HepG2 (cell line): ENCODE measurements around the gene GATA3. TPM values are rescaled to one million over a fixed set of nuclear protein-coding genes. Genes with fewer than 3 reads are reported as not detected.

Experiments used
- ATAC-seq: fragments of 200-7000 bp; cut with Tn5 transposase; 3 replicates; pipeline ENCODE4 v1.9.1; 2020; ENCODE audit warnings: mild to moderate bottlenecking, moderate library complexity
- BruUV-seq: library from RNA; stranded (reverse); fragments of 400-500 nt; replicated peaks from 2 replicates; lab custom pipeline; 2021; lab: Mats Ljungman, UMichigan
- CTCF ChIA-PET: fragments of 300-600 bp; formaldehyde crosslinking; extraction: SDS; loops from one replicate; lab custom pipeline; 2021; ENCODE audit warnings: low total read pairs, inconsistent platforms, low intra/inter-chr PET ratio; lab: Yijun Ruan, JAX
- POLR2A ChIA-PET: fragments of 350-600 bp; sonication (Branson Sonifier 250); formaldehyde crosslinking; loops from one replicate; lab custom pipeline; 2020; ENCODE audit warnings: antibody characterized with exemption, inconsistent platforms; lab: Yijun Ruan, JAX
- DNase-seq: peaks from one replicate; pipeline ENCODE4 v3.0.0-alpha.2; 2015; ENCODE audit warnings: low spot score
- FAIRE-seq: peaks from 3 replicates; lab custom pipeline; 2011; peaks lifted over from hg19 to GRCh38; lab: Jason Lieb, UNC
- H2AFZ ChIP-seq: one replicate; pipeline ENCODE4 v1.6.1; 2011; ENCODE audit warnings: low read length, inconsistent platforms
- H3K27ac ChIP-seq: fragments of 300-600 bp; 3 replicates; pipeline ENCODE4 v1.8.0; 2011; ENCODE audit warnings: mixed run types, mild to moderate bottlenecking, mixed read lengths, low read length, inconsistent platforms; ENCODE audit not compliant: insufficient read depth; ENCODE audit errors: extremely low read length
- H3K27me3 ChIP-seq, 2 experiments: fragments of 200-600 bp in 1 of 2; 2 replicates in 1 of 2; 3 replicates in 1 of 2; pipeline versions ENCODE4 v1.6.0 to v1.8.0; 2011; ENCODE audit warnings: low read length in 2 of 2, mild to moderate bottlenecking in 2 of 2, moderate library complexity in 2 of 2, inconsistent platforms in 1 of 2; ENCODE audit not compliant: insufficient read depth in 2 of 2, control insufficient read depth in 1 of 2
- H3K36me3 ChIP-seq, 2 experiments: fragments of 200-600 bp in 1 of 2; replicated peaks in 1 of 2; 2 replicates in 1 of 2; 3 replicates in 1 of 2; pipeline versions ENCODE4 v1.5.1 to v1.8.0; 2011; ENCODE audit warnings: low read length in 2 of 2, inconsistent platforms in 1 of 2; ENCODE audit not compliant: insufficient read depth in 2 of 2, control insufficient read depth in 1 of 2
- H3K4me1 ChIP-seq: 2 replicates; pipeline ENCODE4 v1.5.1; 2012; ENCODE audit warnings: low read length, inconsistent platforms; ENCODE audit not compliant: insufficient read depth
- H3K4me2 ChIP-seq: 2 replicates; pipeline ENCODE4 v1.6.0; 2011; ENCODE audit warnings: low read depth, low read length, inconsistent platforms
- H3K4me3 ChIP-seq, 3 experiments: fragments of 200-600 bp in 1 of 3; sonication (generic), shearing (Covaris generic) in 1 of 3; replicated peaks in 1 of 3; 2 replicates each; pipeline ENCODE4 v1.5.1; 2011 to 2016; ENCODE audit warnings: low read length in 3 of 3, inconsistent platforms in 2 of 3, low read depth in 2 of 3, mild to moderate bottlenecking in 2 of 3, control low read depth in 1 of 3, mixed read lengths in 1 of 3; ENCODE audit not compliant: insufficient read depth in 1 of 3
- H3K79me2 ChIP-seq: one replicate; pipeline ENCODE4 v1.6.1; 2011; ENCODE audit warnings: low read length, inconsistent platforms; ENCODE audit not compliant: insufficient read depth
- H3K9ac ChIP-seq: 2 replicates; pipeline ENCODE4 v1.6.0; 2011; ENCODE audit warnings: mild to moderate bottlenecking, low read depth, low read length, inconsistent platforms; ENCODE audit not compliant: insufficient read depth
- H3K9me3 ChIP-seq: 2 replicates; pipeline ENCODE4 v1.5.1; 2012; ENCODE audit warnings: mild to moderate bottlenecking, low read length
- H4K20me1 ChIP-seq: 2 replicates; pipeline ENCODE4 v1.6.0; 2011; ENCODE audit warnings: inconsistent platforms, mild to moderate bottlenecking, low read length, moderate library complexity; ENCODE audit not compliant: insufficient read depth
- ARID3A ChIP-seq: IDR thresholded peaks from 2 replicates; pipeline ENCODE4 v1.6.1; 2012; ENCODE audit warnings: low read depth, low read length, improper control_type of control experiment
- E2F1 ChIP-seq: sonication (generic); formaldehyde crosslinking; IDR thresholded peaks from 2 replicates; pipeline ENCODE4 v1.5.0; 2020; ENCODE audit warnings: missing genetic modification reagents
- HINFP ChIP-seq: sonication (generic); formaldehyde crosslinking; IDR thresholded peaks from 2 replicates; pipeline ENCODE4 v1.4.0; 2020; ENCODE audit warnings: low read depth, mild to moderate bottlenecking, missing genetic modification reagents
- HMG20A ChIP-seq: IDR thresholded peaks from 2 replicates; pipeline ENCODE4 v1.6.1; 2016; ENCODE audit warnings: borderline replicate concordance
- KLF16 ChIP-seq, 2 experiments: sonication (generic) in 1 of 2; formaldehyde crosslinking in 1 of 2; IDR thresholded peaks; 2 replicates each; pipeline versions ENCODE4 v1.6.1 to v1.8.0; 2016 to 2023; ENCODE audit warnings: missing genetic modification reagents in 2 of 2, missing compliant biosample characterization in 1 of 2
- NFIB ChIP-seq: sonication (generic); formaldehyde crosslinking; IDR thresholded peaks from 2 replicates; pipeline ENCODE4 v1.9.0; 2021; ENCODE audit warnings: missing genetic modification reagents, mild to moderate bottlenecking, borderline replicate concordance
- SRF ChIP-seq: IDR thresholded peaks from 2 replicates; pipeline ENCODE4 v1.6.1; 2011; ENCODE audit warnings: mild to moderate bottlenecking, low read depth, low read length, moderate library complexity
- ZFP91 ChIP-seq: sonication (generic); formaldehyde crosslinking; IDR thresholded peaks from 2 replicates; pipeline ENCODE4 v1.9.0; 2022; ENCODE audit warnings: missing genetic modification reagents, mild to moderate bottlenecking, borderline replicate concordance
- ZNF224 ChIP-seq: sonication (generic); formaldehyde crosslinking; IDR thresholded peaks from 2 replicates; pipeline ENCODE4 v1.5.0; 2020; ENCODE audit warnings: mild to moderate bottlenecking, missing genetic modification reagents
- ZNF264 ChIP-seq: sonication (generic); formaldehyde crosslinking; IDR thresholded peaks from 2 replicates; pipeline ENCODE4 v1.4.0; 2020; ENCODE audit warnings: missing genetic modification reagents
- ZNF724P ChIP-seq: sonication (generic); formaldehyde crosslinking; IDR thresholded peaks from 2 replicates; pipeline ENCODE4 v1.8.0; 2022; ENCODE audit warnings: missing genetic modification reagents, borderline replicate concordance
- WGBS: methylation state at CpG from one replicate; pipeline ENCODE4 v1.1.6; 2017; ENCODE audit warnings: low lambda C conversion rate; 5-methylcytosine and 5-hydroxymethylcytosine counted together
- in situ Hi-C: cut with HindIII; loops from 2 replicates; pipeline ENCODE4 v1.10.0; 2017; ENCODE audit warnings: low pct_unique_long_range_greater_than_20kb; ENCODE audit not compliant: extremely low pct_ligation_motif_present
- intact Hi-C: fragments of 100-400 bp; cut with micrococcal nuclease; formaldehyde crosslinking; loops from one replicate; pipeline ENCODE4 v1.10.0; 2022; ENCODE audit not compliant: unreplicated experiment
- polyA plus RNA-seq, 8 experiments: library from polyadenylated mRNA; depleted of rRNA in 3 of 8; stranded (reverse) in 7 of 8; unstranded in 1 of 8; fragments of >200 nt; fragmentation: Illumina TruSeq in 4 of 8; extraction: Trizol in 4 of 8; gene quantifications; 2 replicates each; pipeline versions ENCODE4 v1.2.1 to v1.2.3, GENCODE V29; 2011 to 2016; ENCODE audit warnings: low read depth in 4 of 8, missing spikeins in 1 of 8, mixed read lengths in 1 of 8; ENCODE audit not compliant: insufficient read depth in 1 of 8
- total RNA-seq, 5 experiments: library from RNA; depleted of rRNA; stranded (reverse); fragments of >200 nt; fragmentation: Illumina TruSeq; extraction: Trizol; gene quantifications; 2 replicates each; pipeline ENCODE4 v1.2.3, GENCODE V29; 2016; ENCODE audit warnings: low read depth in 1 of 5

GATA3 gene
- total and polyA plus RNA-seq, 2 of the 13 experiments (the other 11 are each of a cell fraction or from before 2014, with no cell fraction given), result not detected

GRCh38 chr10:8070440-8070839 lies 16.0 kb downstream of the GATA3 start:
- Histone ChIP-seq H3K9me3 (no peaks in the 10 kb centered on the region), H3K27ac (no peak overlapping the region), H3K4me3 (no peak overlapping the region), H2AFZ (no peak overlapping the region), H3K79me2 (no peaks in the 10 kb centered on the region), H3K27me3 (peaks cover 3 to 56% of the 10 kb centered on the region in 2 experiments; a peak in 4 of 5 replicates), H3K36me3 (no peaks in the 10 kb centered on the region), H3K4me1 (no peaks in the 10 kb centered on the region), H4K20me1 (no peaks in the 10 kb centered on the region), H3K9ac (no peak overlapping the region), H3K4me2 (no peak overlapping the region)
- no TSS peak for BruUV-seq
- FAIRE-seq (no peak), DNase-seq (no peak), ATAC-seq (no peak)
- no peak for TF ChIP-seq HINFP
- TF ChIP-seq E2F1 (CRISPR knock-in tag), result no peak
- no peak for TF ChIP-seq ZNF264 (CRISPR knock-in tag)
- TF ChIP-seq ZFP91 (CRISPR knock-in tag), result no peak
- no peak for TF ChIP-seq NFIB (CRISPR knock-in tag)
- TF ChIP-seq ARID3A, result no peak
- TF ChIP-seq ZNF224 (CRISPR knock-in tag), result no peak
- TF ChIP-seq HMG20A, result no peak
- TF ChIP-seq ZNF724P (CRISPR knock-in tag), result no peak
- TF ChIP-seq SRF, result no peak
- TF ChIP-seq KLF16 (CRISPR knock-in tag; IDR thresholded peaks at IDR 0.05), result no peak
- ChIA-PET CTCF (no interaction called here), POLR2A (no interaction called here)
- WGBS, result 36% methylated on average over 6 of the region's 6 CpGs
- in situ Hi-C loops, result no loop called here
- intact Hi-C loops, result no loop called here
